NCI-H226 (cell line): ENCODE measurements around the gene NATD1.
"Not testable (repeated sequence)": the region's sequence is repeated elsewhere in the genome, so short reads cannot be mapped to it uniquely, and the experiment has no call there.

Experiments
- DNase-seq: peaks from one replicate; pipeline ENCODE4 v3.0.0-alpha.2; 2015

The NATD1 gene

DNA sequence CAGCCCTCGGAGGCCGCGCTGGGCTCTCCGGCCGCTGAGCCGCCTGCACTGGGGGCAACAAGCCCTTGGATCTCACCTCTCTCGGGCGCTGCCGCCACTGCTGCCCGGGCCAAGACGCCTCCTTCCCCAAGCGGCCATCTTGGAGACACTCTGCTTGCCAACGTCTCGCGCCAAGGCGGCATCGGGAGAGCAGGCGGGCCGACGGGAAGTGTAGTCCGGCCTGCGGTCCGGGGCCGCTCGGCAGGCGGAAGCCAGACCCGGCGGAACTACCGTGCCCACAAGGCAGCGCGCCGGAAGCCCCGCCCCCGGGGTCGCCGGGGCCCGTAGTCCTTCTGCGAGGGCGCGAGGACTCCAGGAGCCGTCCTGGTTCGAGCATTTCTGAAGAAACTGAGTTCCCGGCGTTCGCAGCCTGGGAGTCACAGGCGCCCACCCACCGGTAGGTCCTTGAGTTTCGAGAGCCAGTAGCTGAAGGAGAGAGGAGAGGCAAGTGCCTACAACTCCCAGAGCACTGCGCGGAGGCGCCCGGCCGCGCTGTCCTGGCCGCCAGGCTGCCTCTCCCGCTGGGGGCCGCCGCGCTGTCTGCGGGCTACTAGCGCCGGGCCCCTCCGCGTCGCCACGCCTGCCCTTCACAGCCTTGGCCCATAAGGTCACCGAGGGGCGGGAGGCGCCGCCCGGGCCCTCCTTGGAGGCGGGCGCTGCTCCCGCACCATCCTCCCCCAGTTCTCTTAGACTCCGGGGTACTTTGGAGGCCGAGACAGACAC, 39.0 kb downstream of the NATD1 start, which contains the start of gene TMEM11:
Gene TMEM11, minus strand, starts transcription at position 147 of the 762 bp plus-strand sequence. Its CDS starts 9 bp downstream, at position 138.
- peak; percentile 95 for DNase-seq

- peak; percentile 18 for DNase-seq
Measured at GRCh38 chr17:21213638-21214014, 39.6 kb downstream of the NATD1 start.

DNA sequence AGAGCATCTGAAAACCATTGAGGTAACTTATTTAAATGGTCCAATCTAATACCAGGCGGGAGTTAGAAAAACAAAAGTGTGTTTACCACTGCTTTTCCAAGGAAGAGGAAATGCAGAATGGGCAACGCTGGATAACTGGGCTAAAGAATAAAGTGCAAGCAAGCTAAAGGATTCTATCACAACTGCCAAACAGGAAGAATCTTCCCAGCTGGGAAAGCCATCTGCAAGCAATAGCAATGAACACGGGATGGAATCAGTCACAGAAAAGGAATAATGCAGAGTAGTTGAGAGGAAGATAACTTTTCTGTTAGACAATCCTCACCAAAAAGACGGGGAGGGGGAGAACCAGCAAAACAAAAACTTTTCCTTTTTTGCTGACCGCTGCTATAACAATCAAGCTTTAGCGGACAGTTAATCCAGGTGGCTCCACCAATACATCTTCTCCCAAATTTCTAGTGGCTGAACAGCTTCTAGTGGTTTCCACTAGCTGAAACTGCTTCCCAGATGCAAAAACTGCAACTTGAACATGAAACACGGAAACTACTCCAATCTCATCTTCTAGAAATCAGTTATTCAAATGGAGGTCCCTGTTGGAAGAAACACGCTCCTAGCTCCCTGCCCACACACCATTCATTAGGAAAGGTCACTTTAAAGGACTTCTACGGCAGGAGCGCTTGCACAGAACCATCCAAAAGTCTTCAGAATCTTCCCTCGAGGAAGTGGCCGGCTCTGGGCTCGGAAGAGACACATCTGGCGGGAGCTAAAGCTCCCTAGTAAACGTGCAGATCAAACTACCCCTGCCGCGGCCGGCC, 40.2 kb downstream of the NATD1 start:
- no peak for DNase-seq

GRCh38 chr17:21211825-21212479, 41.3 kb downstream of the NATD1 start:
- no peak for DNase-seq

- DNase-seq, result no peak
Measured at GRCh38 chr17:21210411-21211076, 42.7 kb downstream of the NATD1 start.

DNA sequence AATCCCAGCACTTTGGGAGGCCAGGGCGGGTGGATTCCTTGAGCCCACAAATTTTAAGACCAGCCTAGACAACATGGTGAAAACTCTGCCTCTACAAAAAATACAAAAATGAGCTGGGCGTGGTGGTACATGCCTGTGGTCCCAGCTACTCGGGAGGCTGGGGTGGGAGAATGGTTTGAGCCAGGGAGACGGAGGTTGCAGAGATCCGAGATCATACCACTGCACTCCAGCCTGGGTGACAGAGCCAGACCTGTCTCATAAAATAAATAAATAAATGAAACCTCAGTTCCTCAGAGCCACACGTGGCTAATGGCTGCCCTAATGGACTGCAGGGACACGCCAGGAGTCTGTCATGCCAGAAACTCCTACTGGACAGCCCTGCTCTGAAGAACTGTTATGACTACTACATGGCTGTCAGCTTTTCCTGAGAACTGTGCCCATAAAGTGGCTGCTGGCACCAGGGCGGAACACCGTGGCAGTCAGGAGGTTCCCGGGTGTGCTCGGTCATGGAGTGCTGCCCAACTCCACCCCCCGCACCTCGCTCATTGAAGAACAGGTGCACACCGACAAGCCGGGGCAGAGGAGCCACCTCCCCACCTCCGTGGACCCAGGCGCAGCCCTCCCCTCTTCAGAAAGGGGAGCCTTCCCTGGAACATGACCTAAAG, 43.6 kb downstream of the NATD1 start:
- DNase-seq, result no peak

- no peak for DNase-seq
Measured at GRCh38 chr17:21208352-21208751, 44.9 kb downstream of the NATD1 start.

DNA sequence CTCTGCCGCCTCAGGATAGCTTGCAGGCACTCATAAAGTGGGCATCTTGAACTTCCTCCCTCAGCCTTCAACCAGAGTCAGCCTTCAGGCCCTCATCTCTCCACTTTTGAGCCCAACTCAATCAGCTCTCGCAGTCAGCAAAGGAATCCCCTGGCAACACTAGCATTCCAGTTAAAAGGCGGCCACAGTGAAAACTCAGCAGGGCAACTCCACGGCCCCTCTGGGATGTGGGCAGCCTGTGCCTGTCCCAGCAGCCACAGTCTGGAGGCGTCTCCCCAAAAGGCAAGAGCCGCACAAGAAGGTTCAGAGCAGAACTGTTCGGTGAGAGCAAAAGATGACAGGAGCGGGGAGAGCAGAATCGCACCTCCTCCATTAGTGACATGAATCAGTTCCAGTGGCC, 48.3 kb downstream of the NATD1 start:
- no peak for DNase-seq

DNA sequence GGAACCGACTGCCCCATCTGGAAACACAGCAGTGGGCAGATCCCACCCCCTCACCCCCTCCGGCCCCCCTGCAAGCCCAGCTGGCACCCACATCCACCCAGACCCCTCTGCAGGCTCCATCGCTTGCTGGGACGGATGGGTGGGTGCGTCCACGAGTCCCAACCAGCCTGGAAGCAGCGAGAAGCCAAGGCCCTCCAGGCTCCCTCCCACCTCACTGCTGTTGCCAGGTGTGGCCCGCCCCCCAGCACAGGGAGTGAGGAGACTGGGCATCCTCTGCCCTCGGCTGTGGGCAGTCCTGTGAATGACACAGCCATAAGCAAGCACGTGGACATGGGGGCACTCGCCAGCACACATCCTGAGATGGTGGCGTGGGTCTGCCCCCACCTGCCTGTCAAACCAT, 50.7 kb downstream of the NATD1 start:
- no peak for DNase-seq

DNA sequence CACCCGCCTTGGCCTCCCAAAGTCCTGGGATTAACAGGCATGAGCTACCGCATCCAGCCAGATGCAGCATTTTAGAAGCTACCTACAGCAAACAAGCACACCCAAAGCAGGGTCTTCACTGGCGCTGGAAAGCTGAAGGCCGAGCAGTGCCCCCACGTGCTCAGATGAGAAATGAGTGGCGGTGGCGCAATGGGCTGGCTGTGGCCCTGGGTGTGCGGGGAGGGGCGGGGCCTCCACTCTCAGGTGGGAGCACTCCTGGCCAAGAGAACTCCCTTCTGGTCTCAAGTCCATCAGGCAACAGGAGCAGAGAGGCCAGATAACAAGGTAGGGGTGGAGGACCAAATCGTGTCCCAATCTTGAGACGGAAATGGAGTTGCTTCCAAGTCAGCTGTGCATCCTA, 51.3 kb downstream of the NATD1 start:
- no peak for DNase-seq

DNA sequence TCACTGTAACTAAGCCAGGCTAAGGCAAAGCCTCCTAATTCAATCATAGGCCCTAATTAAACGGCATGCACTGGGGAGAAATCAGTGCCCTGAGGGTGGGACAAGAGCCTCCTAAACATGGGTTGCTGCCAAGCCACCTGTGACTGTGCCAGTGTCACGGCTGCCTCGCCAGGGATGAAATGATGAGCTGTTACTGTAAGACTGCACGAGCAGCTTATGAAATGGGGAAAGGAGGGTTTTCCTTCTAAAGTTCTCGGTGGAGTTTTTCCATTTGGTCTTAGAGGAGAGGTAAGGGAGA, 52.0 kb downstream of the NATD1 start:
- DNase-seq, result no peak

GRCh38 chr17:21200590-21201297, 52.5 kb downstream of the NATD1 start:
- DNase-seq, result no peak

- no peak for DNase-seq
Measured at GRCh38 chr17:21199856-21200255, 53.4 kb downstream of the NATD1 start.

GRCh38 chr17:21199311-21199710, 53.9 kb downstream of the NATD1 start:
- DNase-seq, result no peak

DNA sequence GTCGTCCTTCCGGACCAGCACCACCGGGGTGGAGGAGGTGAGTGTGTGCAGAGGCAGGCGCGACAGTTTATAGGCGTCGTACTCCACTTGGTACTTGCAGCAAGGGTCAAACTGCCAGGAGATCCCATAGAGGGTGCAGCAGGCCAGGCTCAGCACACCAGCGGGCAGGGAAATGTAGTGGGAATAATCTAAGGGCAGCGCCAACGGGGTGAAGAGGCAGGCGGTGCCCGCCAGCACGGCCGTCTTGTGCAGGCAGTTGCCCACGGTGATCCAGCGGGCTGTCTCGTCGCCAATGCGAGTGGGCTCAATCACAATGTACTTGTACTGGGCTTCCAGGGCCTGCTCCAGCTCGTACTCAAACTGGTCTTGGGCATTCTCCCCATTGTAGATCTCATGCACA, 54.8 kb downstream of the NATD1 start:
- DNase-seq, result no peak

DNA sequence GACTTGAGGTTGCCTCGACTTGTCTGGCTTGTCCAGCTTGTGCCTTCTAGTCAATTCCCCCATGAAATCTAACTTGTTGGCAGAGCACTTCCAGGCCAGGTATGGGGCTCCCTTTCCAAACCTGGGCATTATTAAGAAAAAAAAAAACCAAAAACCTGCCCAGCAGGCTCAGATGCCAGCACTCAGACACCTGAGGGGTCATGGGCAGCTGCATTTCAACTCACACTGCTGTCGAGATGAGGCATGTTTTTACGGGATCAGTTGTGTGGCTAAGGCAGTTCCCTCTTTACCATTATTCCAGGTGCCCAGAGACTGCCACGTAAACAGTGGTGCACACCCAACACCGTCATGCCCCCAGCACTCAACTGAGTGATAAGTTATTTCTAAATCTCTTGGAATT, 57.1 kb downstream of the NATD1 start:
- no peak for DNase-seq

- no peak for DNase-seq
Measured at GRCh38 chr17:21194703-21195102, 58.5 kb downstream of the NATD1 start.

DNA sequence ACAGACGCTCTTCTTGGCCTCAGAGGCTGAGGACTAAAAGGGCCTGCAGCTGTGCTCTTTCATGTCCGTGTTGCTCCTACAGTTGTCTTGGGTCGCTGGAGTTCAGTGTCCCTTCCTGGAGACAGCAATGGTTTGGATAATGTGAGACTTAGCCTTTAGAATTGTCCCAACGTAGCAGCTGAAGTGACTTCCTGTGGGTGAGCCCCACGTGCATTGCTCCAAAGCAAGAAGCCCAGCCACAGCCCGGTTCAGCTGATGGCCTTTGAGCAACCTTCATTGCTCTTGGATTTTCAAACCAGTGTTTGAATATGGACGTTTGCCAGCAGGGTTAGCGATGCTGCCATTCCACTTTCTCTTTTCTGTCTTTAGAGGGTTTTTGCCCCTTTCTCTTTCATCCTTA, 59.0 kb downstream of the NATD1 start:
- no peak for DNase-seq

- DNase-seq, result no peak
Measured at GRCh38 chr17:21193031-21193430, 60.2 kb downstream of the NATD1 start.

GRCh38 chr17:21192414-21192813, 60.8 kb downstream of the NATD1 start:
- DNase-seq, result not testable (repeated sequence)

DNA sequence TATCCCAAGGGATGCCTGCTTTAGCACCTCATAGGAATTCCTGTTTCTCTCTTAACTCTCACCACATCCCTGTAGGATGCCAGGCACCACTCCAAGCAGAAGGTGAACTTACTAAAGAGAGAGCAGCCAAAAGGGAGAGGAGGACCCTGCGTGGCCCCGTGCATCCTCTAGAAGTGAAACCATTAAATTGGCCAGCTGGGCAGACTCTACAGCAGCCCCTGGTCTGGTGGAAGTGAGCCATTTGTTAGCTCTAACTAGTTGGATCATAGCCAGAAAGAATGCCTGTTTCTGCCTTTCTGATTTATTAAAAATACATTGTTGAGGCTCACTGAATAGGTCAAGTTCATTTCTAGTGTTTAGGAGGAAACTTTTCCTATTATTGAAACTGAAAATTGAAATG, 61.5 kb downstream of the NATD1 start:
- no peak for DNase-seq

- DNase-seq, result no peak
Measured at GRCh38 chr17:21190078-21190477, 63.1 kb downstream of the NATD1 start.
